HUES48 (cell line): ENCODE data around the gene AUTS2.
A peak's percentile ranks its signal among the peaks of the same experiment; 100 is the strongest.

Experiments used
- H3K27ac ChIP-seq: one replicate; pipeline ENCODE4 v1.7.0; 2013; ENCODE audit warnings: low read depth, low read length, inconsistent platforms
- H3K27me3 ChIP-seq: 2 replicates; pipeline ENCODE4 v1.6.1; 2013; ENCODE audit warnings: mild to moderate bottlenecking, low read length; ENCODE audit not compliant: control insufficient read depth, insufficient read depth
- H3K36me3 ChIP-seq: 2 replicates; pipeline ENCODE4 v1.6.1; 2013; ENCODE audit warnings: low read length; ENCODE audit not compliant: control insufficient read depth, insufficient read depth
- H3K4me1 ChIP-seq: 2 replicates; pipeline ENCODE4 v1.6.1; 2013; ENCODE audit warnings: mild to moderate bottlenecking, low read length; ENCODE audit not compliant: control insufficient read depth, insufficient read depth
- H3K4me3 ChIP-seq: 2 replicates; pipeline ENCODE4 v1.5.1; 2013; ENCODE audit warnings: mild to moderate bottlenecking, low read depth, low read length
- H3K9ac ChIP-seq: 2 replicates; pipeline ENCODE4 v1.6.1; 2013; ENCODE audit warnings: mild to moderate bottlenecking, low read depth, low read length, moderate library complexity
- H3K9me3 ChIP-seq: 2 replicates; pipeline ENCODE4 v1.6.1; 2013; ENCODE audit warnings: low read length; ENCODE audit not compliant: control insufficient read depth, insufficient read depth

The AUTS2 gene

GRCh38 chr7:70595755-70596597 is 997.7 kb downstream of the AUTS2 start:
- Histone ChIP-seq H3K9ac (no peak overlapping the region), H3K27me3 (peaks cover 61% of the 10 kb centered on the region), H3K27ac (no peak overlapping the region), H3K9me3 (no peaks in the 10 kb centered on the region), H3K36me3 (no peaks in the 10 kb centered on the region), H3K4me1 (peaks cover 29% of the 10 kb centered on the region), H3K4me3 (peak overlapping the region; percentile 85)

- H3K27me3 ChIP-seq: peaks cover 61% of the 10 kb centered on the region
- no peaks in the 10 kb centered on the region for H3K36me3 ChIP-seq
- no peaks in the 10 kb centered on the region for H3K9me3 ChIP-seq
- peak overlapping the region; percentile 85 for H3K4me3 ChIP-seq
- H3K4me1 ChIP-seq: peaks cover 29% of the 10 kb centered on the region
- H3K27ac ChIP-seq: no peak overlapping the region
- no peak overlapping the region for H3K9ac ChIP-seq
These were observed 998.3 kb downstream of the AUTS2 start for GRCh38 chr7:70596598-70596913.

GRCh38 chr7:70597066-70597465 is 998.8 kb downstream of the AUTS2 start:
- H3K36me3 ChIP-seq: no peaks in the 10 kb centered on the region
- H3K4me3 ChIP-seq: peak overlapping the region; percentile 85
- peaks cover 61% of the 10 kb centered on the region for H3K27me3 ChIP-seq
- no peak overlapping the region for H3K9ac ChIP-seq
- H3K27ac ChIP-seq: no peak overlapping the region
- no peaks in the 10 kb centered on the region for H3K9me3 ChIP-seq
- H3K4me1 ChIP-seq: peaks cover 29% of the 10 kb centered on the region

- Histone ChIP-seq H3K4me1 (peaks cover 29% of the 10 kb centered on the region), H3K4me3 (no peak overlapping the region), H3K27ac (no peak overlapping the region), H3K9me3 (no peaks in the 10 kb centered on the region), H3K27me3 (peaks cover 60% of the 10 kb centered on the region), H3K9ac (no peak overlapping the region), H3K36me3 (no peaks in the 10 kb centered on the region)
These were observed 1000.7 kb downstream of the AUTS2 start for GRCh38 chr7:70598976-70599375.

GRCh38 chr7:70599446-70600190 is 1001.3 kb downstream of the AUTS2 start:
- H3K27ac ChIP-seq: no peak overlapping the region
- peaks cover 53% of the 10 kb centered on the region for H3K27me3 ChIP-seq
- H3K4me3 ChIP-seq: no peak overlapping the region
- no peaks in the 10 kb centered on the region for H3K36me3 ChIP-seq
- H3K9ac ChIP-seq: no peak overlapping the region
- H3K9me3 ChIP-seq: no peaks in the 10 kb centered on the region
- peaks cover 29% of the 10 kb centered on the region for H3K4me1 ChIP-seq

GRCh38 chr7:70600993-70601392 is 1002.7 kb downstream of the AUTS2 start:
- H3K36me3 ChIP-seq: no peaks in the 10 kb centered on the region
- H3K9me3 ChIP-seq: no peaks in the 10 kb centered on the region
- H3K4me1 ChIP-seq: peaks cover 23% of the 10 kb centered on the region
- H3K9ac ChIP-seq: no peak overlapping the region
- H3K27ac ChIP-seq: no peak overlapping the region
- no peak overlapping the region for H3K4me3 ChIP-seq
- H3K27me3 ChIP-seq: peaks cover 40% of the 10 kb centered on the region

- Histone ChIP-seq H3K9me3 (no peaks in the 10 kb centered on the region), H3K9ac (no peak overlapping the region), H3K27ac (no peak overlapping the region), H3K4me3 (no peak overlapping the region), H3K4me1 (peaks cover 15% of the 10 kb centered on the region), H3K36me3 (no peaks in the 10 kb centered on the region), H3K27me3 (peaks cover 29% of the 10 kb centered on the region)
These were observed 1003.8 kb downstream of the AUTS2 start for GRCh38 chr7:70602117-70602516.

GRCh38 chr7:70607281-70607680 is 1009.0 kb downstream of the AUTS2 start:
- Histone ChIP-seq H3K36me3 (no peaks in the 10 kb centered on the region), H3K27me3 (no peaks in the 10 kb centered on the region; the same call in 1 of the 2 replicates), H3K9me3 (no peaks in the 10 kb centered on the region), H3K4me1 (no peaks in the 10 kb centered on the region), H3K27ac (no peak overlapping the region), H3K9ac (no peak overlapping the region), H3K4me3 (no peak overlapping the region)

GRCh38 chr7:70607759-70608158 is 1009.5 kb downstream of the AUTS2 start:
- H3K36me3 ChIP-seq: no peaks in the 10 kb centered on the region
- no peak overlapping the region for H3K4me3 ChIP-seq
- H3K9me3 ChIP-seq: no peaks in the 10 kb centered on the region
- no peak overlapping the region for H3K27ac ChIP-seq
- no peaks in the 10 kb centered on the region for H3K4me1 ChIP-seq
- no peak overlapping the region for H3K9ac ChIP-seq
- no peaks in the 10 kb centered on the region; the same call in 1 of the 2 replicates for H3K27me3 ChIP-seq

GRCh38 chr7:70608229-70608628 is 1010.0 kb downstream of the AUTS2 start:
- Histone ChIP-seq H3K27me3 (no peaks in the 10 kb centered on the region; the same call in 1 of the 2 replicates), H3K27ac (no peak overlapping the region), H3K9ac (no peak overlapping the region), H3K4me1 (no peaks in the 10 kb centered on the region), H3K9me3 (no peaks in the 10 kb centered on the region), H3K4me3 (no peak overlapping the region), H3K36me3 (no peaks in the 10 kb centered on the region)

GRCh38 chr7:70612811-70613210 is 1014.5 kb downstream of the AUTS2 start:
- Histone ChIP-seq H3K27me3 (no peaks in the 10 kb centered on the region; the same call in 1 of the 2 replicates), H3K27ac (no peak overlapping the region), H3K9me3 (no peaks in the 10 kb centered on the region), H3K4me3 (no peak overlapping the region), H3K9ac (no peak overlapping the region), H3K36me3 (no peaks in the 10 kb centered on the region), H3K4me1 (peaks cover 16% of the 10 kb centered on the region)
